Erythroblast (primary cell): ENCODE measurements around the gene LBHD1.
A peak's percentile ranks its signal among the peaks of the same experiment; 100 is the strongest.
"Not testable (repeated sequence)": the region's sequence is repeated elsewhere in the genome, so short reads cannot be mapped to it uniquely, and the experiment has no call there.

Experiments
- DNase-seq, 2 experiments: peaks; one replicate each; lab custom pipeline; 2025; lab: John Stamatoyannopoulos, UW
- GATA1 ChIP-seq: IDR thresholded peaks from 2 replicates; pipeline ENCODE4 v1.6.1; 2011; ENCODE audit warnings: low read depth, mild to moderate bottlenecking, control low read depth, low read length, moderate library complexity
- POLR2A ChIP-seq: IDR thresholded peaks from 2 replicates; pipeline ENCODE4 v1.6.1; 2011; ENCODE audit warnings: mild to moderate bottlenecking, low read length

The LBHD1 gene

GRCh38 chr11:62680825-62681240, 8.8 kb upstream of the LBHD1 start:
- TF ChIP-seq POLR2A (no peak), GATA1 (no peak)
- peak; percentile 68 to 74 for DNase-seq

- TF ChIP-seq POLR2A = peak; percentile 88
- TF ChIP-seq GATA1 = no peak
- DNase-seq = peak; percentile 89 to 90
Observed at GRCh38 chr11:62678770-62679696, 7.0 kb upstream of the LBHD1 start, which contains the start of gene UBXN1. Gene UBXN1 (minus strand): TSS chr11:62679073. CDS start chr11:62678923, 150 bp downstream.

GRCh38 chr11:62678433-62678769, 6.3 kb upstream of the LBHD1 start:
- DNase-seq = no peak
- TF ChIP-seq POLR2A = no peak

GRCh38 chr11:62677714-62678113, 5.6 kb upstream of the LBHD1 start:
- TF ChIP-seq POLR2A (no peak), GATA1 (no peak)
- DNase-seq = no peak

GRCh38 chr11:62677156-62677555, 5.1 kb upstream of the LBHD1 start:
- TF ChIP-seq GATA1 = no peak
- no peak for TF ChIP-seq POLR2A
- DNase-seq = no peak

- no peak for DNase-seq
- TF ChIP-seq POLR2A (no peak), GATA1 (no peak)
Observed at GRCh38 chr11:62676698-62677097, 4.6 kb upstream of the LBHD1 start.

- DNase-seq = not testable (repeated sequence)
Observed at GRCh38 chr11:62675415-62675814, 3.3 kb upstream of the LBHD1 start.

GRCh38 chr11:62673196-62673525, 1.1 kb upstream of the LBHD1 start:
- DNase-seq = no peak
- TF ChIP-seq POLR2A = no peak
- TF ChIP-seq GATA1 = no peak

GRCh38 chr11:62671236-62671607, 845 bp downstream of the LBHD1 start:
- no peak for DNase-seq
- TF ChIP-seq GATA1 (no peak), POLR2A (no peak)

- DNase-seq = peak in 1 of 2 experiments; percentile 45
- no peak for TF ChIP-seq POLR2A
- no peak for TF ChIP-seq GATA1
Observed at GRCh38 chr11:62669420-62670161, 2.5 kb downstream of the LBHD1 start.

GRCh38 chr11:62667460-62667859, 4.6 kb downstream of the LBHD1 start:
- no peak for TF ChIP-seq POLR2A
- no peak for TF ChIP-seq GATA1
- no peak for DNase-seq

- no peak for DNase-seq
- TF ChIP-seq GATA1 (no peak), POLR2A (peak; percentile 13)
Observed at GRCh38 chr11:62666259-62666926, 5.7 kb downstream of the LBHD1 start.

GRCh38 chr11:62665599-62666258, 6.3 kb downstream of the LBHD1 start:
- TF ChIP-seq POLR2A (no peak), GATA1 (no peak)
- DNase-seq = peak; percentile 71 to 78

GRCh38 chr11:62665075-62665598, 6.9 kb downstream of the LBHD1 start, which contains the start of the genes C11orf98 and CSKMT:
Gene C11orf98 (minus strand): TSS chr11:62665210. CDS start chr11:62665169, 41 bp downstream.
Gene CSKMT (plus strand): TSS chr11:62665312. CDS start chr11:62665880, 568 bp downstream.
- DNase-seq = peak; percentile 94 to 96
- TF ChIP-seq POLR2A (peak; percentile 100), GATA1 (no peak)
